H1 (cell line): ENCODE results near the gene SLC39A7. TPM values are rescaled to one million over a fixed set of nuclear protein-coding genes. Genes with fewer than 3 reads are reported as not detected.

Source experiments
- KDM1A ChIP-seq: fragments of 200-600, 300-600 bp; sonication (generic); IDR thresholded peaks from 2 replicates; pipeline ENCODE4 v1.7.1; 2016; ENCODE audit warnings: mild to moderate bottlenecking, low read length, borderline replicate concordance
- KDM5A ChIP-seq: fragments of 200-600 bp; IDR thresholded peaks from 2 replicates; pipeline ENCODE4 v1.7.1; 2012; ENCODE audit warnings: mild to moderate bottlenecking, low read length, inconsistent platforms, mixed read lengths
- RFX5 ChIP-seq: IDR thresholded peaks from 2 replicates; pipeline ENCODE4 v1.6.1; 2011; ENCODE audit warnings: low read depth, low read length, improper control_type of control experiment, borderline replicate concordance
- polyA plus RNA-seq, 7 experiments: library from polyadenylated mRNA; depleted of rRNA in 3 of 7; stranded (reverse) in 5 of 7; unstranded in 2 of 7; fragments of >200 nt in 5 of 7; fragments of 200-250 nt in 2 of 7; gene quantifications; 1 replicate in 5 of 7; 2 replicates in 1 of 7; 4 replicates in 1 of 7; pipeline versions ENCODE4 v1.2.1 to v1.2.3, GENCODE V29; 2011 to 2013; ENCODE audit warnings: missing spikeins in 2 of 7, mixed read lengths in 2 of 7
- total RNA-seq: library from RNA; stranded (reverse); fragmentation: NEBNext Ultra II Directional; extraction: Animal tissue kit (Norgen Biotek cat#: 25700); gene quantifications from 2 replicates; pipeline ENCODE4 v1.2.1, GENCODE V29; 2021

Gene SLC39A7
- total and polyA plus RNA-seq, 2 of the 8 experiments (the other 6 are each of a cell fraction or from before 2014, with no cell fraction given), result 63.3 to 123 TPM

DNA sequence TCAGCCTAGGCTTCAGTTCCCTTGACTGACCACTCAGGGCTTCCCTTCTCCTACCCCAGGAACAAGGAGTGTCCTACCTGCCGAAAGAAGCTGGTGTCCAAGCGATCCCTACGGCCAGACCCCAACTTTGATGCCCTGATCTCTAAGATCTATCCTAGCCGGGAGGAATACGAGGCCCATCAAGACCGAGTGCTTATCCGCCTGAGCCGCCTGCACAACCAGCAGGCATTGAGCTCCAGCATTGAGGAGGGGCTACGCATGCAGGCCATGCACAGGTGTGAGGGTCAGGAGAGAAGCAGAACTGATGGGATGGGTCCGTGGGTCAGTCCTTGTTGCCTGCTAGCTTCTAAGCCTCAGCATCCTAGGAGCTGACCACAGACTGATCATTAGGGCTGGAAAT is 9.2 kb downstream of the SLC39A7 start (continued):
- TF ChIP-seq KDM1A (no peak), RFX5 (no peak), KDM5A (no peak)
